Tibial nerve (tissue), 4 donors: ENCODE data around the gene RUFY2. TPM values are rescaled to one million over a fixed set of nuclear protein-coding genes. Genes with fewer than 3 reads are reported as not detected.

Experiments
- DNase-seq, 2 donors: peaks; one replicate each; pipeline ENCODE4 v3.0.0-alpha.2; 2019; ENCODE audit warnings: low spot score in 2 of 2
- H3K27ac ChIP-seq, 4 donors: fragments of 200-600 bp; sonication (generic) in 3 of 4; one replicate each; pipeline ENCODE4 v1.5.1; 2017 to 2019; ENCODE audit warnings: mild to moderate bottlenecking in 1 of 4
- H3K27me3 ChIP-seq, 2 donors: fragments of 200-600 bp; sonication (generic) in 1 of 2; one replicate each; pipeline versions ENCODE4 v1.5.1 to v1.6.0; 2017 to 2019
- H3K36me3 ChIP-seq, 3 donors: fragments of 200-600 bp; sonication (generic); one replicate each; pipeline ENCODE4 v1.5.1; 2018 to 2019
- H3K4me1 ChIP-seq, 4 donors: fragments of 200-600 bp; sonication (generic) in 3 of 4; one replicate each; pipeline ENCODE4 v1.5.1; 2017 to 2019
- H3K4me3 ChIP-seq, 4 donors: fragments of 200-600 bp; sonication (generic) in 3 of 4; one replicate each; pipeline ENCODE4 v1.5.1; 2017 to 2019; ENCODE audit warnings: mild to moderate bottlenecking in 1 of 4, moderate library complexity in 1 of 4
- H3K9me3 ChIP-seq, 4 donors: fragments of 200-600 bp; sonication (generic) in 3 of 4; one replicate each; pipeline ENCODE4 v1.5.1; 2017 to 2019
- EP300 ChIP-seq, 2 donors: sonication (generic); formaldehyde crosslinking; IDR thresholded peaks; one replicate each; pipeline ENCODE4 v1.6.1; 2017; ENCODE audit warnings: antibody characterized with exemption in 2 of 2, mild to moderate bottlenecking in 1 of 2
- POLR2A ChIP-seq, 2 donors: fragments of 450-650 bp; IDR thresholded peaks; one replicate each; pipeline ENCODE4 v1.6.1; 2017; ENCODE audit warnings: antibody characterized with exemption in 2 of 2, mild to moderate bottlenecking in 2 of 2, moderate library complexity in 2 of 2
- WGBS, 2 donors: methylation state at CpG; one replicate each; pipeline ENCODE4 v1.1.5; 2018; 5-methylcytosine and 5-hydroxymethylcytosine counted together
- total RNA-seq, 4 donors: library from RNA; depleted of rRNA; stranded (reverse); fragments of >200 nt; gene quantifications; one replicate each; pipeline ENCODE4 v1.1.0, GENCODE V29; 2016
- TF ChIP-seq, protein P1 (sequence below), 5 experiments: fragments of 200-600 bp in 3 of 5; fragments of 450-650 bp in 2 of 5; sonication (generic) in 3 of 5; IDR thresholded peaks; one replicate each; pipeline ENCODE4 v1.5.1; 2016 to 2019; ENCODE audit warnings: antibody characterized with exemption in 5 of 5, mild to moderate bottlenecking in 3 of 5, moderate library complexity in 2 of 5

Gene RUFY2
- total RNA-seq, 4 donors from 2014 or later, result 31.4 to 41.2 (median 31.7) TPM

DNA sequence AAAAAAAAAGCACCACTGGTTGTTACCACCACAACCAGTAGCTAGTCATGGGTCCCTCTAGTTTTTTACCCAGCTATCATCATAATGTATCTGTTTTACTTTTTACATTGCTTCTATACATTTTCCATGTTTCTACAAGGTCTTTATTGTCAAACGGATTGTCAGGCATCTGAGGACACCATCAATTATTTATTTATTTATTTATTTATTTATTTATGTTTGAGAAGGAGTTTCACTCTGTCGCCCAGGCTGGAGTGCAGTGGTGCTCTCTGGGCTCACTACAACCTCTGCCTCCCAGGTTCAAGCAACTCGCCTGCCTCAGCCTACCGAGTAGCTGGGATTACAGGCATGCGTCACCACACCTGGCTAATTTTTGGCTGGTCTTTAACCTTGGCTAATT is 104.2 kb downstream of the RUFY2 start:
- no peak for TF ChIP-seq POLR2A (IDR thresholded peaks at IDR 0.05)
- TF ChIP-seq, protein P1, sequence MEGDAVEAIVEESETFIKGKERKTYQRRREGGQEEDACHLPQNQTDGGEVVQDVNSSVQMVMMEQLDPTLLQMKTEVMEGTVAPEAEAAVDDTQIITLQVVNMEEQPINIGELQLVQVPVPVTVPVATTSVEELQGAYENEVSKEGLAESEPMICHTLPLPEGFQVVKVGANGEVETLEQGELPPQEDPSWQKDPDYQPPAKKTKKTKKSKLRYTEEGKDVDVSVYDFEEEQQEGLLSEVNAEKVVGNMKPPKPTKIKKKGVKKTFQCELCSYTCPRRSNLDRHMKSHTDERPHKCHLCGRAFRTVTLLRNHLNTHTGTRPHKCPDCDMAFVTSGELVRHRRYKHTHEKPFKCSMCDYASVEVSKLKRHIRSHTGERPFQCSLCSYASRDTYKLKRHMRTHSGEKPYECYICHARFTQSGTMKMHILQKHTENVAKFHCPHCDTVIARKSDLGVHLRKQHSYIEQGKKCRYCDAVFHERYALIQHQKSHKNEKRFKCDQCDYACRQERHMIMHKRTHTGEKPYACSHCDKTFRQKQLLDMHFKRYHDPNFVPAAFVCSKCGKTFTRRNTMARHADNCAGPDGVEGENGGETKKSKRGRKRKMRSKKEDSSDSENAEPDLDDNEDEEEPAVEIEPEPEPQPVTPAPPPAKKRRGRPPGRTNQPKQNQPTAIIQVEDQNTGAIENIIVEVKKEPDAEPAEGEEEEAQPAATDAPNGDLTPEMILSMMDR (IDR thresholded peaks at IDR 0.05), result no peak
- TF ChIP-seq EP300 (IDR thresholded peaks at IDR 0.05), result no peak
- WGBS, 2 donors, result 79% methylated on average over 5 of the region's 5 CpGs

DNA sequence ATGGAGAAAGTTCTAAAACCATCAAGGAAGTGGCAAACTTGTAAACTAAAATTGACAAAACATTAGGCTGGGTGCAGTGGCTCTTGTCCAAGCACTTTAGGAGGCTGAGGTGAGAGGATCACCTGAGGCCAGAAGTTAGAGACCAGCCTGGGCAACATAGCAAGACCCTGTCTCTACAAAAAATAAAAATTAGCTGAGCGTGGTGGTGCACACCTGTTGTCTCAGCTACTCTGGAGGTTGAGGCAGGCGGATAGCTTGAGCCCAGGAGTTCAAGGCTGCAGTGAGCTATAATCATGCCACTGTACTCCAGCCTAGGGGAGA is 104.6 kb downstream of the RUFY2 start:
- no peaks in the 10 kb centered on the region for H3K9me3 ChIP-seq
- 69 to 74% methylated on average over 2 of the region's 2 CpGs for WGBS, 2 donors
- H3K4me3 ChIP-seq, result no peak overlapping the region
- TF ChIP-seq, protein P1 (IDR thresholded peaks at IDR 0.05), result peak in 2 of 5 experiments; percentile 1 to 4
- no peak for TF ChIP-seq EP300 (IDR thresholded peaks at IDR 0.05)
- H3K27me3 ChIP-seq, result no peaks in the 10 kb centered on the region
- H3K27ac ChIP-seq, result no peak overlapping the region
- no peak for DNase-seq
- H3K36me3 ChIP-seq, result no peaks in the 10 kb centered on the region
- peaks cover 0 to 9% (median 0%) of the 10 kb centered on the region in 4 donors for H3K4me1 ChIP-seq

More for the DNA sequence above, 104.2 kb downstream of the RUFY2 start:
- no peaks in the 10 kb centered on the region for H3K27me3 ChIP-seq
- no peak for DNase-seq
- no peak overlapping the region for H3K27ac ChIP-seq
- H3K9me3 ChIP-seq, result no peaks in the 10 kb centered on the region
- peaks cover 0 to 9% (median 0%) of the 10 kb centered on the region in 4 donors for H3K4me1 ChIP-seq
- no peaks in the 10 kb centered on the region for H3K36me3 ChIP-seq
- H3K4me3 ChIP-seq, result no peak overlapping the region

DNA sequence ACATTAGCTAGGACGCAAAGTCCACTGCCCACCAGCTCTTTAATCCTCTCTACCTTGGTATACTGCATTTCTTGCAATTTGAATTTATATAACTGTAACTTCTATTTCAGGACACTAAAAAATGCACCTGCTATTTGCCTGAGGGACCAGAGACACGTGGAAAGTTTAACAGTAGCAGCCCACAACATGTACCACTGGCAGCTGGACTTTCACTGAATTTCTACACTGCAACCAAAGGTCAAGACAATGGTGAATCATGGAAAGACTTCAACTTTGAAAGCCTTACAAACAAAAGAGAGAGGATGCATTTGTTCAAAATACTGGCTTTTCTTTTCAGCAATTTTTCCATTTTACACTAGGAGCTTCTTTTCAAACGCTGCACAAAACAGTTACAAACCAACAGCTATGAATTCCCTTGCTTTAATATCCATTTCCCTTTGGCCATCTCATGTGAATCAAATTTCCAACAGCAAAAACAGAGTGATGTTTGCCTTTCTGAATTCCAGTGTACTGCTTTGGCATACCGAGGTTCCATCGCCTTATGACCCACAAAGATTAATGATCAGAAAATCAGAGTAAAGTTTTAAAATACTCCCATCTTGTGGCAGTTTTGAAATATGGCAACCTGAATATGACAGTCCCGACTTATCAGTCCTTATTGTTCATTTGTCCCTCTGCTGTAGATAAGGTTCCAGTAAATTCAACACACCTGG is 105.1 kb downstream of the RUFY2 start:
- no peaks in the 10 kb centered on the region for H3K9me3 ChIP-seq
- DNase-seq, result no peak
- no peak overlapping the region for H3K27ac ChIP-seq
- WGBS, 2 donors, result 30 to 31% methylated on average over 6 of the region's 6 CpGs
- H3K4me3 ChIP-seq, result no peak overlapping the region
- TF ChIP-seq POLR2A (IDR thresholded peaks at IDR 0.05) (no peak), EP300 (IDR thresholded peaks at IDR 0.05) (no peak)
- TF ChIP-seq, protein P1 (IDR thresholded peaks at IDR 0.05), result peak; percentile 42 to 74 (median 48)
- H3K27me3 ChIP-seq, result no peaks in the 10 kb centered on the region
- no peaks in the 10 kb centered on the region for H3K36me3 ChIP-seq
- H3K4me1 ChIP-seq, result peaks cover 0 to 9% (median 0%) of the 10 kb centered on the region in 4 donors

DNA sequence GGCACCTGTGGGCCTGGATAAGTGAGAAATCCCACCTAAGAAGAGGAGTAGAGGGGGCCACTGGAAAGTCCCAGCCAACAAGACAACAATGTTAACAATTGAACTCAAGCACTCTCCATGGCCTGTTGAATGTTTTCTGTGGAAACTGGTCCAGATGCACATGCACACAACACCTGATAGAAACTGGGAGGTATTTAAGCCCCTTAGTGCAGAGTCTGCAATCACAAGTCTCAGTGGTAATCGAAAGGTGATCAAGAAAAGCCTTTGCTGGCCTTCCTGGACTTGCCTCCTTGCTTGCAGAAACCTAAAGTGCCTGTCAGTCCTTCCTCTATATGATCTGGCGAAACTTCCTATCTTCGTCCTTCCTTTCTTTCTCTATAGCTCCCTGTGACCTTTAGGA is 105.8 kb downstream of the RUFY2 start:
- H3K9me3 ChIP-seq, result no peaks in the 10 kb centered on the region
- WGBS, 2 donors, result 86 to 94% methylated on average over 3 of the region's 3 CpGs

DNA sequence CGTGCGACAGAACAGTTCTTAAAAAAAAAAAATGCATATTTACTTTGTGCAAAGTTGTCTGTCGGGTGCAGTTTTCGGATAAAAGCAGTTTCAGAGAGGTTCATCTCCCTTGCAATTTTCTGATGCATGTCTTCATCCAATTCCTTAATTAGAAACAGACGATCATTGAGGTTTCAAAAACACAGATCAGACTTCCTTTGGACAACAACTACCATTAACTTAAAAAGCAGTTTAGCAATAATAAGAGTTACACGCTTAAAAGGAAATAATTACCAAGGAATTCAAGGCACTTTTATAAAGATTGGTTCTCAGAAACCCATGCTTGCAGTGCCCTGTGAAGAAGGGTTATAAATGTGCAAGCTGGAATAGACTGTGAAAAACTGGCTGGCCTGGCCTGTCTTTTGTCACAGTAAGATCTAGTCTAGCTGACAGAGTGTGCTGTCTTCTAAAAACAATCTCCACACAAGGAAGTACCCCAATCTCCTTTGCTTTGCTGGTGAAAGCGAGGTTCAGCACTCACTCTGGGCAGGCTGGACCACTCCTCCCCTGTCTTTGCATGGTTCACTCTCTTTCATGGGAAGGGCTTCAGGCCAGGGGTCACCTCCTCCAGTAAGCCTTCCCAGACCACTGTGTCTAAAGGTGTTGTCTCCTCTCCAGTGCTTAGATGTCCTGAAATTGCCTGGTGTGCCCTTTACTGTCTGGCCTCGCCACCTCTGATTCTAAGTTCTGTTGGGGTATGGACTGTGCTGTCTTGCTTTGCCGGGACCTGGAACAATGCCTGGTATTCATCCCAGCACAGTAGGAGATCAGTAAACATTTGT is 110.0 kb downstream of the RUFY2 start:
- 60 to 65% methylated on average over 9 of the region's 9 CpGs for WGBS, 2 donors
- DNase-seq, result no peak
- H3K9me3 ChIP-seq, result no peaks in the 10 kb centered on the region

More for the DNA sequence above, 105.8 kb downstream of the RUFY2 start:
- H3K4me1 ChIP-seq, result peaks cover 0 to 9% (median 0%) of the 10 kb centered on the region in 4 donors
- no peaks in the 10 kb centered on the region for H3K27me3 ChIP-seq
- DNase-seq, result no peak
- no peaks in the 10 kb centered on the region for H3K36me3 ChIP-seq
- no peak for TF ChIP-seq POLR2A (IDR thresholded peaks at IDR 0.05)
- no peak overlapping the region for H3K4me3 ChIP-seq
- no peak overlapping the region for H3K27ac ChIP-seq

More for the DNA sequence above, 110.0 kb downstream of the RUFY2 start:
- Histone ChIP-seq H3K27ac (no peak overlapping the region), H3K36me3 (peaks cover 0 to 6% (median 0%) of the 10 kb centered on the region in 3 donors), H3K4me1 (peaks cover 0 to 6% (median 0%) of the 10 kb centered on the region in 4 donors), H3K27me3 (no peaks in the 10 kb centered on the region), H3K4me3 (no peak overlapping the region)
- no peak for TF ChIP-seq EP300 (IDR thresholded peaks at IDR 0.05)
- TF ChIP-seq POLR2A (IDR thresholded peaks at IDR 0.05), result no peak
- TF ChIP-seq, protein P1 (IDR thresholded peaks at IDR 0.05), result no peak

Other genes with a start within 250 kb of the RUFY2 start
- under 1 TPM in 1 of 4 donors, not detected in 3; 0.42 TPM for gene ATOH7, start 175.2 kb downstream of the RUFY2 start, total RNA-seq
- 10 to 100 TPM; 31.8 to 66.4 (median 60.1) TPM for gene HNRNPH3, start 75.2 kb downstream of the RUFY2 start, total RNA-seq
- gene PBLD, start 74.3 kb downstream of the RUFY2 start, total RNA-seq, result 10 to 100 TPM in 1 of 4 donors, 1 to 10 TPM in 3; 4.4 to 10.2 (median 4.8) TPM
- gene DNA2, start 64.7 kb upstream of the RUFY2 start, total RNA-seq, result 10 to 100 TPM in 1 of 4 donors, 1 to 10 TPM in 3; 1.3 to 11.9 (median 6.0) TPM
- 10 to 100 TPM in 3 of 4 donors, 1 to 10 TPM in 1; 8.6 to 15.9 (median 12.9) TPM for gene SLC25A16, start 120.2 kb upstream of the RUFY2 start, total RNA-seq
- 10 to 100 TPM in 3 of 4 donors, 1 to 10 TPM in 1; 7.5 to 12.9 (median 10.9) TPM for gene TET1, start 153.1 kb upstream of the RUFY2 start, total RNA-seq